GM12891 (cell line): ENCODE data around the gene HOXB9.

ENCODE experiments used
- POLR2A ChIP-seq: IDR thresholded peaks from 2 replicates; pipeline ENCODE4 v1.6.1; 2011; ENCODE audit warnings: low read depth, low read length, control low read depth
- POLR2AphosphoS5 ChIP-seq: IDR thresholded peaks from 2 replicates; pipeline ENCODE4 v1.6.1; 2011; ENCODE audit warnings: low read depth, low read length, control low read depth
- POU2F2 ChIP-seq: IDR thresholded peaks from 2 replicates; pipeline ENCODE4 v1.6.1; 2011; ENCODE audit warnings: low read depth, mild to moderate bottlenecking, control low read depth, low read length, moderate library complexity
- SPI1 ChIP-seq: IDR thresholded peaks from 2 replicates; pipeline ENCODE4 v1.6.1; 2011; ENCODE audit warnings: low read depth, low read length, control low read depth
- TAF1 ChIP-seq: IDR thresholded peaks from 2 replicates; pipeline ENCODE4 v1.6.1; 2011; ENCODE audit warnings: low read depth, low read length, control low read depth

DNA sequence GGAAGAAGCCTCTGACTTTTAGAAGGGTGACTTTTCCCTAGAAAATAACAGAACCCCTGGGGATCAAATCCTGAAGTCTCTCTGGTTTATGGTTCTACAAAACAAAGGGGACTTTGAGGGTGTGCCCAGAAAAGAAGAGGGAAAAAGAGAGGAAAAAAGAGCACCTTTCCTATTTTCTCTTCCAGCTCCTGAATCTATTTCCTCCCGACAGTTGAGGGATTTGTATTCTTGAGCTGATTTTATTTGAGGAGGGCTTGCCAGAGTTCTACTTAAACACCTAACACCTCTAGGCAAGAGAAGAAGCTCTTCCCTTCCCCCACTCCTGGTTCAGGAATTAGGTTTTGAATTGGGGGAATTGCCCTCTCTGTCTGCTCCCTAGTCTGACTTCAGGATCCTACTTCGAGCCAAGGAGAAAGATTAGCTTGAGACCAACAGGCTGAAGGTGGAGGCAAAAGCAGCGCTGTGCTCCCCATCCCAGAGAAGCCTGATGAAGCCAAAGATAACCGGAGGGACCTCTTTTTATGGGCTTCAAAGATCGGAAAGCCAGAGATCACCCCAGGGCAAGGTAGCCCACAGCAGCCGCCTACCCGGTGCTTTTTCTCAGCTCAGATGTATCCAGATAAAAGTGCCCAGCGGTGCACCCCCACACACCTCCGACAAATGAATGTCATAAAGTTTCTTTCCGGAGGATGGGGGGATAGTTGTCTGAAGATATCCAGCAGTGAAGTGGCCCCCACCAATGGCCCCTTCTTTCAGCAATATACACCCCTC lies 36.9 kb downstream of the HOXB9 start:
- TF ChIP-seq TAF1 (no peak), POLR2AphosphoS5 (no peak), POLR2A (no peak), POU2F2 (no peak), SPI1 (no peak)
